GM21447 (cell line): Measurements from ENCODE around the gene CTRB1.

Source experiments
- ATAC-seq: cut with Tn5 transposase; IDR thresholded peaks from one replicate; pipeline ENCODE4 v1.9.1; 2021; ENCODE audit not compliant: unreplicated experiment

Gene CTRB1

GRCh38 chr16:75225092-75225491, 6.3 kb downstream of the CTRB1 start:
- ATAC-seq, result no peak

- ATAC-seq, result no peak
These were observed 7.1 kb downstream of the CTRB1 start for GRCh38 chr16:75225678-75226515.

GRCh38 chr16:75226550-75227360, 8.0 kb downstream of the CTRB1 start:
- ATAC-seq, result no peak

GRCh38 chr16:75227361-75228142, 8.8 kb downstream of the CTRB1 start:
- ATAC-seq, result no peak

GRCh38 chr16:75228143-75228976, 9.6 kb downstream of the CTRB1 start:
- no peak for ATAC-seq

- ATAC-seq, result no peak
These were observed 10.6 kb downstream of the CTRB1 start for GRCh38 chr16:75229172-75230031.

GRCh38 chr16:75230471-75231110, 11.8 kb downstream of the CTRB1 start:
- no peak for ATAC-seq

- ATAC-seq, result no peak
These were observed 12.8 kb downstream of the CTRB1 start for GRCh38 chr16:75231570-75231969.

- ATAC-seq, result no peak
These were observed 14.8 kb downstream of the CTRB1 start for GRCh38 chr16:75233611-75233938.

GRCh38 chr16:75234856-75235696, 16.3 kb downstream of the CTRB1 start:
- no peak for ATAC-seq

- ATAC-seq, result no peak
These were observed 17.0 kb downstream of the CTRB1 start for GRCh38 chr16:75235721-75236193.

- no peak for ATAC-seq
These were observed 17.4 kb downstream of the CTRB1 start for GRCh38 chr16:75236232-75236631.

- ATAC-seq, result no peak
These were observed 18.1 kb downstream of the CTRB1 start for GRCh38 chr16:75236736-75237397.

- ATAC-seq, result no peak
These were observed 18.8 kb downstream of the CTRB1 start for GRCh38 chr16:75237398-75238131.

GRCh38 chr16:75238132-75238852, 19.5 kb downstream of the CTRB1 start:
- ATAC-seq, result no peak

- ATAC-seq, result no peak
These were observed 20.2 kb downstream of the CTRB1 start for GRCh38 chr16:75238853-75239541.
